Fibroblast of skin of back (primary cell): Measurements from ENCODE around the gene ZBTB17.
"Not testable (repeated sequence)": the region's sequence is repeated elsewhere in the genome, so short reads cannot be mapped to it uniquely, and the experiment has no call there.

Experiments used
- DNase-seq: peaks from one replicate; pipeline ENCODE4 v3.0.0-alpha.2; 2013

Gene ZBTB17

GRCh38 chr1:15934211-15935055 lies 41.5 kb downstream of the ZBTB17 start:
- no peak for DNase-seq

GRCh38 chr1:15933684-15934083 lies 42.2 kb downstream of the ZBTB17 start:
- no peak for DNase-seq

- no peak for DNase-seq
Measured at GRCh38 chr1:15932612-15933011, 43.3 kb downstream of the ZBTB17 start.

- no peak for DNase-seq
Measured at GRCh38 chr1:15931884-15932283, 44.0 kb downstream of the ZBTB17 start.

- DNase-seq = no peak
Measured at GRCh38 chr1:15931401-15931800, 44.5 kb downstream of the ZBTB17 start.

- no peak for DNase-seq
Measured at GRCh38 chr1:15928971-15929965, 46.6 kb downstream of the ZBTB17 start.

GRCh38 chr1:15926448-15926847 lies 49.5 kb downstream of the ZBTB17 start:
- not testable (repeated sequence) for DNase-seq

GRCh38 chr1:15923241-15923640 lies 52.7 kb downstream of the ZBTB17 start:
- DNase-seq = peak; percentile 82

- peak; percentile 68 for DNase-seq
Measured at GRCh38 chr1:15918962-15919715, 56.8 kb downstream of the ZBTB17 start.

GRCh38 chr1:15916916-15917315 lies 59.0 kb downstream of the ZBTB17 start:
- no peak for DNase-seq

- DNase-seq = peak; percentile 62
Measured at GRCh38 chr1:15916417-15916816, 59.5 kb downstream of the ZBTB17 start.

- no peak for DNase-seq
Measured at GRCh38 chr1:15915991-15916390, 59.9 kb downstream of the ZBTB17 start.

GRCh38 chr1:15913607-15914006 lies 62.3 kb downstream of the ZBTB17 start:
- DNase-seq = not testable (repeated sequence)

- no peak for DNase-seq
Measured at GRCh38 chr1:15911927-15912326, 64.0 kb downstream of the ZBTB17 start.

GRCh38 chr1:15911141-15911540 lies 64.8 kb downstream of the ZBTB17 start:
- no peak for DNase-seq

- DNase-seq = no peak
Measured at GRCh38 chr1:15908597-15908996, 67.3 kb downstream of the ZBTB17 start.

GRCh38 chr1:15902882-15903281 lies 73.0 kb downstream of the ZBTB17 start:
- DNase-seq = peak; percentile 73

- no peak for DNase-seq
Measured at GRCh38 chr1:15900662-15901279, 75.1 kb downstream of the ZBTB17 start.

- no peak for DNase-seq
Measured at GRCh38 chr1:15899266-15899665, 76.6 kb downstream of the ZBTB17 start.

GRCh38 chr1:15896841-15897610 lies 78.9 kb downstream of the ZBTB17 start:
- DNase-seq = not testable (repeated sequence)

GRCh38 chr1:15895233-15895632 lies 80.7 kb downstream of the ZBTB17 start:
- DNase-seq = no peak
